Spleen (tissue), 7 donors: ENCODE measurements around the gene CBL.

Source experiments
- CTCF ChIP-seq, 11 experiments: fragments of 200-600 bp in 7 of 11; fragments of 450-650 bp in 4 of 11; sonication (generic) in 4 of 11; IDR thresholded peaks in 8 of 11; conservative IDR thresholded peaks in 3 of 11; 1 replicate in 7 of 11; 2 replicates in 4 of 11; pipeline versions ENCODE4 v1.4.0 to v1.8.0; 2016 to 2021; ENCODE audit warnings: antibody characterized with exemption in 11 of 11, inconsistent platforms in 4 of 11, mild to moderate bottlenecking in 1 of 11
- POLR2A ChIP-seq, 3 donors: fragments of 450-650 bp; IDR thresholded peaks; one replicate each; pipeline ENCODE4 v1.5.1; 2017; ENCODE audit warnings: antibody characterized with exemption in 3 of 3, mild to moderate bottlenecking in 1 of 3
- POLR2AphosphoS5 ChIP-seq, 3 donors: sonication (generic); formaldehyde crosslinking; IDR thresholded peaks; one replicate each; pipeline ENCODE4 v1.5.1; 2017; ENCODE audit warnings: antibody characterized with exemption in 3 of 3
- donor health status: DM: no; HTN: no; CAD: no; lungs with moderate emphysema.
- donor health status: DM: no; HTN: no; CAD: no.
- donor health status: DM: no; HTN: no; CAD: no.

- no peak for TF ChIP-seq POLR2A (IDR thresholded peaks at IDR 0.05)
- no peak for TF ChIP-seq POLR2AphosphoS5 (IDR thresholded peaks at IDR 0.05)
- no peak for TF ChIP-seq CTCF (IDR thresholded peaks at IDR 0.05 in 8 of 11, conservative IDR thresholded peaks at IDR 0.05 in 3 of 11)
Measured at GRCh38 chr11:119277660-119278059, 71.5 kb downstream of the CBL start.
